HG03064 (cell line): ENCODE measurements around the gene ZNF280B.
"Not testable (repeated sequence)": the region's sequence is repeated elsewhere in the genome, so short reads cannot be mapped to it uniquely, and the experiment has no call there.

ENCODE experiments used
- ATAC-seq: cut with Tn5 transposase; IDR thresholded peaks from one replicate; pipeline ENCODE4 v1.9.1; 2021; ENCODE audit warnings: low read depth; ENCODE audit not compliant: unreplicated experiment

Gene ZNF280B

GRCh38 chr22:22535662-22536061 lies 27.1 kb upstream of the ZNF280B start:
- no peak for ATAC-seq

- ATAC-seq: no peak
These were observed 26.3 kb upstream of the ZNF280B start for GRCh38 chr22:22534604-22535415.

GRCh38 chr22:22533863-22534262 lies 25.3 kb upstream of the ZNF280B start:
- ATAC-seq: no peak

- ATAC-seq: no peak
These were observed 24.9 kb upstream of the ZNF280B start for GRCh38 chr22:22533417-22533816.

GRCh38 chr22:22532547-22533071 lies 24.1 kb upstream of the ZNF280B start:
- not testable (repeated sequence) for ATAC-seq

- ATAC-seq: no peak
These were observed 23.4 kb upstream of the ZNF280B start for GRCh38 chr22:22531770-22532546.

GRCh38 chr22:22528780-22529179 lies 20.2 kb upstream of the ZNF280B start:
- no peak for ATAC-seq

GRCh38 chr22:22527312-22527711 lies 18.8 kb upstream of the ZNF280B start:
- no peak for ATAC-seq

GRCh38 chr22:22526125-22526912 lies 17.8 kb upstream of the ZNF280B start:
- no peak for ATAC-seq

- ATAC-seq: no peak
These were observed 15.0 kb upstream of the ZNF280B start for GRCh38 chr22:22523494-22523893.

GRCh38 chr22:22521631-22522030 lies 13.1 kb upstream of the ZNF280B start:
- ATAC-seq: no peak

- ATAC-seq: no peak
These were observed 12.4 kb upstream of the ZNF280B start for GRCh38 chr22:22520667-22521602.

GRCh38 chr22:22520020-22520656 lies 11.6 kb upstream of the ZNF280B start, which contains the start of gene ZNF280A:
TSS of gene ZNF280A (minus strand) at chr22:22520270. CDS start at chr22:22515630, 4,640 bp downstream.
- no peak for ATAC-seq

- ATAC-seq: no peak
These were observed 11.0 kb upstream of the ZNF280B start for GRCh38 chr22:22519591-22519990.

GRCh38 chr22:22516992-22517391 lies 8.4 kb upstream of the ZNF280B start:
- no peak for ATAC-seq

- no peak for ATAC-seq
These were observed 7.3 kb upstream of the ZNF280B start for GRCh38 chr22:22515890-22516289.

- ATAC-seq: not testable (repeated sequence)
These were observed 5.9 kb upstream of the ZNF280B start for GRCh38 chr22:22514431-22514830.

- no peak for ATAC-seq
These were observed 5.1 kb upstream of the ZNF280B start for GRCh38 chr22:22513619-22514018.

- ATAC-seq: no peak
These were observed 4.4 kb upstream of the ZNF280B start for GRCh38 chr22:22512951-22513350.
